NOMO-1 treated with DMSO at 0.1 percent for 48 hours (cell line): ENCODE data around the gene ELL2.

Experiments
- DNase-seq: peaks from one replicate; lab custom pipeline; 2025; ENCODE audit not compliant: unreplicated experiment; lab: John Stamatoyannopoulos, UW

Gene ELL2

DNA sequence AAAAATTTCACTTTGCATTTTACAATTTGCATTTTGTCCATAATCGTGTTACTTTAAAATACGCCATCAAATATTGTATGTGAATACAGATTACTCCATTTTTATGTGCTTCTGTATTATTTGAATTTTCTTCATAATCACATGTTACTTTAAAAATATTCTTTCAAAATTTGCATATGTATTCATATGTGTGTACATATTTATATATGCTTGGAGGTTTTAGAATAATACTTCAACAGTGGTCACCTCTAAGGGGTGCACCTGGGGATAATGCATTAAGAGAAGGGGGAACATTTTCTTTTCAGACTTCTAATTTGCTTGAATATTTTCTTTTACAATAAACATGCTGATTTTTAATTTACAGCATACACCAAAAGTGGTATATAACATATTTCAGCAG is 21.9 kb upstream of the ELL2 start:
- no peak for DNase-seq

DNA sequence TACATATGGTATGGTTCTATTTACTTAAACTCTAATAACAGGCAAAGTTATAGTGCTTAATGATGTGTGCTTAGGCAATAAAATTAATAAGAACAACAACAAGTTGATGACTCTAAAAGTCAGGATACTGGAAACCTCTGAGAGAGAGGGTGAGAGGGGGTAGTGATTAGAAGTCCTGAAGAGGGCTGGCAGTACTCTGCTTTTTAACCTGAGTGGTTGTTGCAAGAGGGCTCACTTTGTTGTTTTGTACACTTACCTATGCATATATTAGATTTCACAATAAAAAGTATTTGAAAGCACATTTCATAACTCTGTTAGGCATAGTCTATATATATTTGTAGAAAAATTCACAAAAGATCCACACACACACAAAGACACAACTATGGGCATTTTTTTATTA is 21.4 kb upstream of the ELL2 start:
- no peak for DNase-seq

DNA sequence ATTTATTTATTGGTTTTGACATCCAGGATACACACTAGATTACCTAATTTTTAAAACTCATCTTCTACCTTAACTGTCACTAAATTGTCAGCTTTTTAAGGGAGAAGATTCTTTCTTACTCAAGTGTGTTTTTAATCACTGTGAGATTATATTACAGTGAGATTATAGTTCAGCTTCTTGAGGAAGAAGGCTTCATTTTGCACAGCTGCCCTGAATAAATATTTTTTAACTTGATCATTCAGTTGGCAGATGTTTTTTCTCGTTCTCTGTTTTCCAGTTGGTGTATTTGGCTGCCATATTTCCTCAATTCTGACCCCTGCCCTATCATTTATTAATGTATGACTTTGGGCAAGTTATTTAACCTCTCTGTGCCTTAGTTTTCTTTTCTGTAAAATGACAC is 15.0 kb upstream of the ELL2 start:
- no peak for DNase-seq

DNA sequence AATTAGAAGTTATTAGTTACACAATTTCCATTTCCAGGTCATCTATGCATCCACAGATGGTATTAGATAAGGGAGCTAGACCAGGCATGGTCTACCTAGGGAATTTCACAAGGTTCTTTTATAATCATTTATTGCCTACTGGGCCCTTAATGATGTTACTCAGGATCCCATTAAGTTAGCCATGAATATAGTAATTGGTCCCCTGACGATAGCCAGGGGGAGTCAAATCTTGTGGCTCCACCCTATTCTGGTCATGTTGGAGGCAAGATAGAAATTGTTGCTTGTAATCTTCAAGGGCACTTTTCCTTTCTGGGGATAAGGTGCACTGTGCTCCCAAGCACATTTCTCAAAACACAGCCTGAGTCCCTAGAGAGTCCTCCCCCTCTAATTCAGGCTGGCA is 14.1 kb upstream of the ELL2 start:
- DNase-seq, result no peak

DNA sequence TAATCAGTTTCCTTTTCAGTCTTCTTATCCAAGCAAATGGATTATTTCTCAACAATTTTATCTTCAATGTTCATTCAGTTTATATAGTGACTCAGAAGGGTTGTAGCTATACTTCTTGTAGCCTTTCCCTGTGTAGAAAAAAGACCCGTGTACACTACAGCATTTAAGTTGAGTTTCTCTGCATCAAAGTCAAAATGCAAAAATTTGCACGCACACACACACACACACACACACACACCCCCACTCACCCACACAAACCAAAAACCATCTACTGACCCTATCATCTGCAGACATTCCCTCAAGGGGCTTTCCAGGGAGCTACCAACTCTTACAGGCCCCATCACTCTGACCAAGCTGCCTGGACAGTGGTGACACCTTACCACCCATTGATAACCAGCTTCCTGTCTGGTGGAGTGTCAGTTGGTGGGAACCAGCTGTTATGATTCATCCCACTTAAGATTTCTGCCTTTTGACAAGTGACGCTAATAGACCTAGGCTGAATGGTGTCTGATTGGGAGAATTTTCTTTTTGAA is 12.2 kb upstream of the ELL2 start:
- peak; percentile 73 for DNase-seq

DNA sequence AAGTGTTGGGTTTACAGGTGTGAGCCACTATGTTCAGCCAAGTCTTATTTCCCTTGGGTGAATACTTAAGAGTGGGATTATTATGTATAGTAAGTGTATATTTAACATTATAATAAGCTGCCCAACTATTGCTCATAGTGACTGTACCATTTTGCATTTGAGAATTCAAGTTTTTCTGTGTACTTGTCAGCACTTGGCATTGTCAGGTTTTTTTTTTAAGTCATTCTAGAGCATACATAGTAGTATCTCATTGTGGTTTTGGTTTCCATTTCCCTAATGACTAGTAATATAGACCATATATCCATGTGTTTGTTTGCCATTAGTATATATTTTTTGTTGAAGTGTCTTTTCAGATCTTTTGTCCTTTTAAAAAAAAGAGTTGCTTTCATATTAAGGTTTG is 10.5 kb upstream of the ELL2 start:
- DNase-seq, result no peak

DNA sequence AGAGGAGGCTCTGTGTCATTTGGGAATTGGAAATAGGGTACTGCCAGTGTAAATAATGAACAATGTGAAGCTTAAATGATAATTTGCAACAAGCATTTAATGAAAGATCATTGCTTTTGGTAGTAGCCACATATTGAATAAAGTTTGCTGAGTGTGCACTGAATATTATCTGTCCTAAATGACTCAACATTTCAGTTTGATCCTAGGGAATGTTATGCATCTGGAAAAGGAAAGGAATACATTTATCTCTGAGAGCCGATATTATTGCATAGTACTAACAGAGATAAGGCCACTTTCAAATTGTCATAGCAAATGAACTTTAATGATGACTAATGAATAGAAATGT is 8.7 kb upstream of the ELL2 start:
- DNase-seq, result no peak

DNA sequence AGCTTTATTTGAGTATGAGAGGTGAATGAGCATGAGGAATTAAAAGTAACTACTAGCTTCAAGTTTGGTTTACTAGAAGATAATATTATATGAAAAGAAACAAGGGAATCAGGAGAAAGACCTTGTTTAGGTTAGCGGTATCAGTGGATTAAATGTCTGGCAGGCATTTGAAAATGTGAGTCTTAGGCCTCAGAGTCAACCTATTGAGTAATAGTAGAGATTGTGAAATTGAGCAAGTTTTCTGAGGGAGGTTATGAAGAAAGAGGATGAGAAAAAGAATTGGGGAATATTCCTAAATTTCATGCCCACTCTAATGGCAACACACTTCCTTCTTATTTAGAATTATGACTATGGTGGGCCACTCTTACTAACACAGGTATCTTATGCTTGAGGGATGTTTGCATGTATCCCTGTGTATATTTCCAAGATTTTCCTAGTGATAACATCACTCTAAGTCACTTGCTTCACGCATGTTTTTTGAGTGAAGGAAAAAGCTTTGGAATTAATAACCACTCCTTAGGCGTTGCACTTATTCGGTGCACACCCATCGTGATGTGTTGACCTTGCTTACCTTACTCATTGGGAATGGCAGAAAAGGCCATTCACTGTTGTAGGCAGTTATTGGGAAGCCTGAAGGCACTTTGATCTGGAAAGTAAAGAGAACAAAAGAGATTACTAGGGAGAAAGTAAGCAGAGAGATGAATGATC is 8.2 kb upstream of the ELL2 start:
- DNase-seq, result peak; percentile 59

DNA sequence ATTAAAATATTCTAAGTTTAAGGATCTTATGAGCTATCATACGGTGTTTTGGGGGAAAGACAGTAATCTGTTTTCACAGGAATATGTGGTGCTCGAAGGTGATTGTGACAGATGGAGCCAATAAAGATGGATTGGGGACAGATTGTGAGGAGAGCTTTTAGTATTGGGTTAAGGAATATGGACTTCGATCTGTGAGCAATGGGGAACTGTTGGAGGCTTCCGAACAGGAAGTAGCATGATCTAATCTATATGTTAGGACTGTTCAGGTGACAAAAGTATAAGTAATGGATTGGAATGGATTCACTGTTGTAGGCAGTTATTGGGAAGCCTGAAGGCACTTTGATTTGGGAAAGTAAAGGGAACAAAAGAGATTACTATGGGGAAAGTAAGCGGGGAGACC is 7.4 kb upstream of the ELL2 start:
- DNase-seq, result no peak

DNA sequence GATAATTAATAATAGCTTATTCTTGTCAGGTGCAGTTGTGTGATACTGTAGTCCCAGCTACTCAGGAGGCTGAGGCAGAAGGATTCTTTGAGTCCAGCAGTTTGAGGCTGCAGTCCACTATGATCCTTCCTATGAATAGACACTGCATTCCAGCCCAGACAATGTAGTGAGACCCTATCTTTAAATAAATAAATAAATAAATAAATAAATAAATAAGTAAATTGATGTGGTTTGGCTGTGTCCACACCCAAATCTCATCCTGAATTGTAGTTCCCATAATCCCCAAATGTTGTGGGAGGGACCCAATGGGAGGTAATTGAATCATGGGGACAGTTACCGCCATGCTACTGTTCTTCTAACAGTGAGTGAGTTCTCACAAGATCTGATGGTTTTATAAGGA is 5.6 kb upstream of the ELL2 start:
- DNase-seq, result no peak

DNA sequence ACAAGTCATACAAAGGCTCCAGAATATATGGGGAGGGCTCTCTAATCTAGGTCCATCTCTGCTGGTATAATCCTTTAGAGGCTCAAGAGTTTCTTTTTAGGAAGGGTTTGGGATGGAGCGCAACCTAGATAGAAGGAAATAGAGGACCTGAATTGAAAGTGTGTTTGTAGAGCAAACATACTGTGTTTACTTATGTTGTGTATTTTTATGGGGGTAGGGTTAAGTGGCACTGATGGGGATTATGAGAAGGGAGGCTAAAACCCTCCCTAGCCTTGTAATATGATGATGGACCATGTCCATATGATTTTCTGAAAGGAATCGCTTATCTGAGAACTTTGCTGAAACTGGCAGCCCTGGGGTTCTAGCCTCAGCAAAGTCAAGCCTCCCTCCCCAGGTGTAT is 4.4 kb upstream of the ELL2 start:
- DNase-seq, result no peak

DNA sequence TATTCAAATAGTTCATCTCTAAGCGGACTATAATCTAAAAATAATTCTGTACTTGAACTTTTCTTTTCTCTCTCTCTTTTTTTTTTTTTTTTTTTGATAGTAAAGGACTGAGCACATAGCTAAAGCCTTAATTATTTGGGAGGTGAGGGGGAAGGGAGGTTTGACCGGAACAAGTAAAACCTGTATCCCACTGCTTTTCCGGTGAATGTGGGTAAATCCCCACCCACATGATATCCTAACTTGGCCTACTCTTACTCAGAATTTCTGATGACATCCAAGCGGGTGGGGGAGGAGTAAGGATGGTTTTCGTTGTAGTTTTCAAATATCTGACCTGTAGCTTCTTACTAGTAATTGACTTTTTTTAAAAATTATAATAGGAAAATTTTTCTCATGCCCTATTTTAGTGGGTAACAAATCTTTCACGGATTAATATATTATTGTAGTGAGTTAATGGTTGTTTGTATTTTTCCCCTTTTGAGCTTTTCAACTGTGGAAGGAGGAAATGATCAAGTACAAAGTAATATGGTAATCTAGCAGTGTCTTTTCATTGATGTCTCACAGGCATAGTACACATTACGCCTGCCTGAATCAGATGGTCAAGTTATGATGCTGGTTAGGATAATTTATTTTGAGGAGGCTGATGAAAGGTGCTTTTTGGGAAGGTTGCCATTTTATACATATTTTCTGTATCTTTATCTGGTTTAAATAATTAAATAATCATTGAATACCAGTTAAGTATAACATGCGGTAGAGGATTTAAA is 2.2 kb upstream of the ELL2 start:
- no peak for DNase-seq

DNA sequence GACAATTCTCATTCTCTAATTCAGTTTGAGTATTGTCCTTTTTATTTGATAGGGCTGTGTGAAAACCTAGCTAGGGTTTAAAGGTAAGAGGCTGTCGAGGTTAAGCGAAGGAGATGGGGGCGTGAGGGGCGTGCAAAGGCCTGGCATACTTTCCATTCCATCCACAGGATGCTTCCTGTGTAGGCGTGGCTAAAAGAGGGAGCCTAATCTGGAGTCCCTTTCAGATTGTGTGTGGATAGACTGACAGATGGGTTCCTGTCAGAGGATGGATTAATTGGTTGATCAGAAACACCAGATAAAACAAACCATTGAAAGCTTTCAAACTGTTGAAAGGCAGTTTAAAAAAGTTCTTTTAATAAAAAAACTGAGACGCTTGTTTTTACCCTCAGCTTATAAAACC is 1.1 kb upstream of the ELL2 start:
- DNase-seq, result no peak

DNA sequence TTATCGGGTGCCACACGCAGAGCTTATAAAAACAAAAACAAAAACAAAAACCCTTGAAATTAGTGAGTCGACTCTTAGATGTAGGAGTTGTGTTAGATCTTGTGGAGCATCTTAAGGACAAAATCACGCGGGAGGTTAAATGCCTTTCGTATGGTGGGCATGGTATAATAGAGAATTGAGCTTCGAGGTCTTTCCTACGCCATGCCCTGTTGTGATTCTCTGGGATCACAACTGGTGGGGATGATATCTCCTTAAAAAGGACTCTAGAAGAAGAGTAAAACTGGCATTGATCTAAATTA is 773 bp upstream of the ELL2 start:
- no peak for DNase-seq

DNA sequence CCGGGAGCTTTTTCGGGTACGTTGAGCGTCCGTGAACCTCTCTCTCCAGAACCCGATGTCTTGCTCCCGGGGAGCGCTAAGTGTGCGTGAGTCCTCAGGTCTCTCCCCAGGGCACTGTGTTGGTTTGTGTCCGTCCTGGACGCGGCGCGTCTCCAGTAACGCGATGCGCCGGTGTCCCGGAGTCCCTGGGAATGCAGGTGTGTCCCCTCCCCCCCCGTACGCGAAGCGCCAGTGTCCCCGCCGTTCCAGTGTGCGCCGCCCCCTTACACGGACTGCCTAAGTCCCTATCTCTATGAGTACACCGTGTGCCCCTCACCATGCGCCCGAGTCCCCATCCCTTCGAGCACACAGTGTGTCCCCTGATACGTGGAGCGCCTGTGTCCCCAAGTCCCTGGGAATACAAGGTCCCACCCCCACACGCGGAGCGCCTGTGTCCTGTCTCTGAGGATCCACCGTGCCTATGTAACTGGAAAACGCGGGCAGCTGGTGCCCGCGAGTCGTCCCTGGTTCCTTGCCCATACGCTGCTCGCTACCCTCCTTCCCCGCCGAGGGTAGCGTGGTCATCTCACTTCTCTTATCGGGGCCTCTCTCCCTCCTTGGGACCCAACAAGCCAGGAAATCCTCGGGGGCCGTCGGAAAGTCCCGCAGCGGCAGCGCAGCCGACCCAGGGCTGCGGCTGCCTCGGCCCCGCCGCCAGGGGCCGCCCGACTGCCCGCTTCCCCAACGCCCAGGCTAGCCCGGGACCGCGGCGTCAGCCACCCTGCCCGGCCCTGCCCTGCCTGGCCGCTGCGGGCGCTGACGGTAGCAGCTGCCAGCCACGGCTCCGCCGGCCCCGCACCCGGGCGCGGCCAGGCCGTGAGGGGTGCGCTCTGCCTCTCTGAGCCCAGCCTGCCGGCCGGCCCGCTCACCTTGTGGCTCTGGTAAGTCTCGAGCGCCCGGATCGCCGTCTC is 709 bp downstream of the ELL2 start:
- DNase-seq, result peak; percentile 70

DNA sequence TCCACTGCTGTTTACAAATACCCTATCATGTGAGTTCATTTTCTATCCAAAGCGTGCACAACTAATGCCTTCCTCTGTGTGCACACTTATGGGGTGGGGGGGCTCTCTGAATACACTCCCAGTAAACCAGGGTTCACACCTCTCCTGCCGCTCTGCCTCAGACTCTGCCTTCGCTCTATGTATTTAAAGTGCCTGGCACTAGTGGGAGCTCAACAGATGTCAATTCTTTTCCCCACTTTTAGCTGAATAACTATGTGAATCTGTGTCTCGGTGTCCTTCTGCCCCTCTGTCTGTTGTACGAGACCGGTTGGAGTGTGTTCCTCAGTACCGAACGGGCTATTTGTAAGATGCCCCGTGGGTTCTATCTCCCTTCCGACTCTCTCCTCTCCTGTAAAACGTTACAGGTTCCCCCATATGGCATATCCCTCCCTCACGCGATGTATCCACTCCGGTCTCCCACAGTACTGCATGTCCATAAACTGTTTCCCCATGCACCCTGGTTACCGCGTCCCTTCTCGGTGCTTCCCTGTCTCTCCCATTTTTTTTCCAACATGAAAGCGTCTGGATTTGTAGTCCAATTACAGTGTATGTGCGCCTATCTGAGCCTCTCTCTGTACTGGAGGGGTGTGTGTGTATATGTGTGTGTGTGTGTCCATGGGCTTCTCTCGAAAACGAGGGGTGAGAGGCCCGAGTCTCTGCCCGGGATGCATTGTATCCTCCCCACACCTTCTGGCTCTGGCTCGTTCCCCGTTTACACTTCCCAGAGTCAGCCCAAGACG is 1.6 kb downstream of the ELL2 start:
- peak; percentile 42 for DNase-seq

DNA sequence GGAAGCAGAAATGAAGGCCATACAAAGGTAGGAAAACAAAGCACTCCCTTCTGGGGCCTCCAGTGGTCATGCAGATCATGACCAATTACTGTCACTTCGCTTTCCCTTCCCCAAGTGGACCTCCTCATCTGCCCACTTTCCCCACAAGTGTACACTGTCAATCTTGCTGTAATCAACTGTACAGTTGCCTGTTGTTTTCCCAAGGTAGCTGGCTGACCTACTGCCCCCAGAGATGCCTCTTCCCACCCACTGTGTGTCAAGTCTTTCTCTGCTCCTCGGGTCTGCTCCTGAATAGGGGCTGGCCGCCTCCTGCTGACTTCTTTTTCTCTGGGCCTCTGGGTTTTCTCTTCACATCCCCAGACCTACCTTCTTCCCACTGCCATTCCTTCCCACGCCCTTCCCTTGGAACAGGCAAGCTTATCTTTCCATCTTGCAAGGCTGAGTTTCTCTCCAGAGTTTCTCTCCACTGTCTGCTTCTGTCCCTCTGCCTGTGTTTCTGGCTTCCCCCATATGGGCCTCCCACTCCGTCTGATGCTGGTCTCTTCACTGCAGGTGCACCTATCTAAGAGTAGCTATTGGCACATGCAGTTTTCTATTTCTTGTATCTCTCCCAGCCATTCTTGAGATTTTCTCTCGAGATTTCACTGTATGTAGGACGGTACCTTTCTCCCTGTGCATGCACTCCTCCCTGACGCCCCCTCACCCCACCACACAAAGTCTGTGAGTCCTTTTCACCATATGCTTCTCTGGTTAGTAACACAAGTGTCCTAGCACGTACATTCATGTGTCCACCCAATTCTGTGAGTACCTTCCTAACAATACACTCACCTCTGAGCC is 2.4 kb downstream of the ELL2 start:
- peak; percentile 9 for DNase-seq

DNA sequence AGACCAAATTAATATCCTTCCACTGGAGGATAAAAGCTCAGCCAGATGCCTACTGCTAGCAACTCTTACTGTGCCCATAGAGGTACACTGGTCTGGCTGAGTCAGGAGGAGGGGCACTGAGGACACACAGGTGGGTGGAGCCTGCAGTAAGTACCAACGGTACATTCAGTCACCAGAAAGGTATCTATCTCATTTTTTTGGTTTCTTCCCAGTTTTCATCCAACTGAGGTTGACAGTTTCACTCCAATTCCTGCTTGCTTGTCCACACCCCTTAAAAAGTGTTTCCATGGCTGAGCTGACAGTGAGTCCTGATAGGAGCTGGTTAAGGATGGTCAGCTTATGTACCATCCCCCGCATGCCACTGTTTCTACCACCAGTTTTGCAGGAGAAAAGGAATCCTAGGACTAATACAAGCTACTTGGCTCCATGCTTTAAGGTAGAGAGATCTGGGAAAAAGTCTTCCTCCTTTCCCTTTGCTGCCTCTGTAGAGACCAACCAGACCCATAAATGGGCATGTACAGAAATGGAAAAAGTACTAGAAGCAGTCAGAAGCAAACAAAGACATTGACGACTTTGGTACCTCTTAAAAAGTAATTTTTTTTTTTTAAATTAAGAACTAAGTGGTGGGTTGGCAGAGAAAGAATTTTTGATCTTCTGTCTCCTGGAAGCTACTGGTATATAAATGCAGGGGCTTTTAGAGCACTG is 3.2 kb downstream of the ELL2 start:
- peak; percentile 1 for DNase-seq

DNA sequence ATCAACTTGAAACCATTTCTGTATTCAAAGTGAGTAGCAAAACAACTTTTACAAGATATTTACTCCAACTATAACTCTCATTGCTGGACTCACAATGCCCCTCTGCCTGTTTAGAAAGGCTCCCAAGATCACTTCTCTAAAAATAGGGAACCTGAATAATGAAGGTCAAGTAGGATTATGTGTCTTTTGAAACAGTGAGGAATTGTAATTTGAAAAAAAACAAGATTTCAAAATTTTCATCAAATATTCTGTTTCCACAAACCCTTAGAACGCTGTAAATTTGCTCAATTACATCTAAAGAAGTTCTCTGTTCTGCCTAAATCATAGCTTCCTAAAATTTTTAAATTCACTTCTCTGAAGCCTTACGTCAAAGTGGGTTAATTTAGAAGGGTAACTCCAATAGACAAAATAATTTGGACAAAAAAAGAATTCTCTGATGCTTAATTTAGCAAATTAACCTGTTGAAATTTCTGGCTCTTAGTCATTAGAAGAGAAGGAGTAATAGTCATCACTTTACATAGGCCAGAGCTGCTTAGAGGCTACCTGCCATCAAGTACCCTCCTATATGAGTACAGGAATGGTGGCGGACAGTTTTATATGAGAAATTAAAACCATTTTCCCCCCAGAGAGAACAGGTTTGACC is 4.0 kb downstream of the ELL2 start:
- DNase-seq, result peak; percentile 3
